ENCODE results near the gene CITED2.

DNA sequence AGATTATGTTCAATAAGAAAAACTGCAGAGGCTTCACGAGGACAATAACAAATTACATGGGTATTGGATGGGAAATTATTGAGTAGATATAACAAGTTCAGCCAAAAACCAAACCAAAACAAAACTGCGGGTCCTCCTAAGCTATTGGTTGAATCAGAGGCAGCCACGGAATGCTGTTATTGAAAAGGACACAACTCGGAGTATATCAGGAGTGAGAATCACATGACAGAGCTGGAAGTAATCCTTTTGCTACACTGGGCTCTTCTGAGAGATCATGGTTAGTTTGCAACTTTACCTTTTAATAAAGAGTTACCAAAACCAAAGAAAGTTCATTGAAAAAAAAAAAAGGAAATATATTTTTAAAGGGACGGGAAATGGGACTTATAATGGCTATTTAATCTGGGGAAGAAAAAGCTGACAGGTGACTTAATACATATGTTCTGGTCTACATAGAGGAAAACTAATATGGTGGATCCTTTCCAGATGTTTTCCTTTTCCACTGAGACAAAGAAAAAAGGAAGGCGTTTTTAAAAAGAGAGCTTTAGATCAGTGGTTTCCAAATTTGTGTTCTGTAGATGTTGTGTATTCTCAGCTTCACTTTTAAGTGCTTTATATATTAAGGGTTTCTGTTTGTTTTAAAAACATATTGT, 6.9 kb upstream of the CITED2 start:
- TF ChIP-seq EZH2 (IDR thresholded peaks at IDR 0.05) (no peak), POLR2AphosphoS5 (IDR thresholded peaks at IDR 0.05; ENCODE audit: borderline replicate concordance, low read depth, low read length) (no peak), FOXP2 (optimal IDR thresholded peaks at IDR 0.05; ENCODE audit: control extremely low read depth, extremely low read length, insufficient read depth) (no peak)

Data from SK-N-MC (cell line).